GM10248 (cell line): ENCODE data around the gene IGSF11.

Source experiments
- CTCF ChIA-PET: fragments of 300-600 bp; sonication (Branson Sonifier 250); formaldehyde crosslinking; extraction: SDS; loops from one replicate; lab custom pipeline; 2021; ENCODE audit warnings: antibody characterized with exemption; lab: Yijun Ruan, JAX
- POLR2A ChIA-PET: fragments of 350-650 bp; sonication (Branson Sonifier 250); formaldehyde crosslinking; extraction: SDS; loops from one replicate; lab custom pipeline; 2020; ENCODE audit warnings: antibody characterized with exemption; lab: Yijun Ruan, JAX
- DNase-seq: peaks from one replicate; pipeline ENCODE4 v3.0.0; 2012; ENCODE audit errors: extremely low spot score
- TF ChIP-seq, protein P1 (sequence below): IDR thresholded peaks from 2 replicates; pipeline ENCODE4 v1.5.1; 2012; ENCODE audit warnings: mild to moderate bottlenecking, low read depth; ENCODE audit errors: extremely low read depth, missing control alignments, control extremely low read depth

The IGSF11 gene

DNA sequence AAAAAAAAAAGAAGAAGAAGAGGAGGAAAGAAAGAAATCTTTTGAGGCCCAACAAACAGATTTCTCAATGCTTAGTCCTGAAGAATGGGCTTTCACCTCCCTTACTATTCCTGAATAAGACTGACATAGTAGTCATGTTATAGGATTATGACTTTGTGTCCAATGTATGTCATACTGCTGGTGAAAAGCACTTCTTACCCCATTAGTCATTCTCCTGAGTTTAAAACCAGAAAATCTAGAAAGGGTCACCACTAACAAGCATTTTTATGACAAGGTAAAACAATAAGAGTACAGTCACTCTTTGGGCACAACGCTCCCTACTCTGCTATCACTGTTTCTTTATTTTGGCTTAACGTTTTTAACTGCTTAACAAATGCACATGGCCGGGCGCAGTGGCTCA, 88.2 kb downstream of the IGSF11 start:
- POLR2A ChIA-PET, result no interaction called here
- DNase-seq, result no peak
- CTCF ChIA-PET, result no interaction called here
- TF ChIP-seq, protein P1, sequence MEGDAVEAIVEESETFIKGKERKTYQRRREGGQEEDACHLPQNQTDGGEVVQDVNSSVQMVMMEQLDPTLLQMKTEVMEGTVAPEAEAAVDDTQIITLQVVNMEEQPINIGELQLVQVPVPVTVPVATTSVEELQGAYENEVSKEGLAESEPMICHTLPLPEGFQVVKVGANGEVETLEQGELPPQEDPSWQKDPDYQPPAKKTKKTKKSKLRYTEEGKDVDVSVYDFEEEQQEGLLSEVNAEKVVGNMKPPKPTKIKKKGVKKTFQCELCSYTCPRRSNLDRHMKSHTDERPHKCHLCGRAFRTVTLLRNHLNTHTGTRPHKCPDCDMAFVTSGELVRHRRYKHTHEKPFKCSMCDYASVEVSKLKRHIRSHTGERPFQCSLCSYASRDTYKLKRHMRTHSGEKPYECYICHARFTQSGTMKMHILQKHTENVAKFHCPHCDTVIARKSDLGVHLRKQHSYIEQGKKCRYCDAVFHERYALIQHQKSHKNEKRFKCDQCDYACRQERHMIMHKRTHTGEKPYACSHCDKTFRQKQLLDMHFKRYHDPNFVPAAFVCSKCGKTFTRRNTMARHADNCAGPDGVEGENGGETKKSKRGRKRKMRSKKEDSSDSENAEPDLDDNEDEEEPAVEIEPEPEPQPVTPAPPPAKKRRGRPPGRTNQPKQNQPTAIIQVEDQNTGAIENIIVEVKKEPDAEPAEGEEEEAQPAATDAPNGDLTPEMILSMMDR, result no peak

DNA sequence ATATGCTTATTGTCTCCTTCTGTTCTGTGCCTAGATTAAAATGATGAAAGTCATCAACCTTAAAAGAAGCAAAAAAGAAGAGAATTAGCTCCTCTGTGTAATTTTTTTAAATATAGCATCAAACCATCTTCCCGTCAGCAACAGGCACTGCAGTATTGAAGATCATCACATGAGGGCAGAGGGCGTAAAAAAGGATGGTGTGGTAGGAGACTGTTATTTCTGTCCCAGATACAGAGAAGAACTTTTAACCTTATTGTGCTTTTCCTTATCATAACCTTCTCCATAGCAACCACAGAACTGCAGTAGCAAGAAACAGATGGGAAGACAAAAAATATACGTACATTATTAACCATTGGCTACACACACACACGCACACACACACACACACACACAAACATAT, 88.8 kb downstream of the IGSF11 start:
- no peak for DNase-seq
- ChIA-PET CTCF (no interaction called here), POLR2A (no interaction called here)
- TF ChIP-seq, protein P1, result no peak

DNA sequence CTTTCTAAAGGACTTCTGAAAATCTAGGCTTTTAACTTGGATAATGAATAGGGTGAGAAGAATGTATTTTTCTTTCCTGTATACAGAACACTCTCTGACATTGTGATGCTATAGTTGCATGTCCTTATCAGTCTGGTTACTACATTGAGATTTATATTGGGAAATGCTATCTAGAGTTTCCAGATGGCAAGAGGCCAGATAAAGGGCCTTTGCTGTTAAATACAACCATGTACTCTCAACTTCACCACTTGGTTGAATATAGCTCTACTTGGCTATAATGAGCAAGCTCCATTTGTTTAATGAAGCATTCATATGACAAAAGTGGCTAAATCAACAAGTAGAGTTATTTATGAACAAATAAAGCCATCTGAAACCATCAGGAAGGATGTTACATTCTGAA, 91.0 kb downstream of the IGSF11 start:
- ChIA-PET CTCF (interaction anchor here (1.1 to 1.2 kb wide), 2 partner anchors 9 to 13 kb away, joined by 3 read pairs; no protein-coding TSS in a partner anchor), POLR2A (no interaction called here)
- no peak for DNase-seq
- TF ChIP-seq, protein P1, result no peak

DNA sequence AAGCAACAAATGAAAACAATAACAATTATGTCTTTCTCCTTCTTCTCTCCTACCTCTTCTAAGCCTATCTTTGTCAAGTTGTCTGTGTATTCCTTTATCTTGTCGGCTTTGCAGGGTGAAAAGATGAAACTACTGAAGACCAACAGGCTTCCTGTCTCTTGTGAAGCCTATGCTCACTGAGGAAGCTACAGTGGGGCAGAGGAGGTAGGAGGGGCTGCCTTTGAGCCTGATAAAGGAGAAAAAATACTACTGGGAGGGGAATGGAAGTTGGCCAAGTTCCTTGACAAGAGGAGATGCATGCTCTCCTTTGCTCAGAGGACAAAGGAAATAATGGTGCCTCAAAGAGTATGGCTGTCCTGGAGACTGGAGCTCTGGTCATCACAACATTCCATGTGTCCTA, 92.0 kb downstream of the IGSF11 start:
- TF ChIP-seq, protein P1, result no peak
- ChIA-PET POLR2A (no interaction called here), CTCF (interaction anchor here (1.1 kb wide), 1 partner anchor 13 kb away, joined by 3 read pairs; no protein-coding TSS in a partner anchor)
- DNase-seq, result no peak

DNA sequence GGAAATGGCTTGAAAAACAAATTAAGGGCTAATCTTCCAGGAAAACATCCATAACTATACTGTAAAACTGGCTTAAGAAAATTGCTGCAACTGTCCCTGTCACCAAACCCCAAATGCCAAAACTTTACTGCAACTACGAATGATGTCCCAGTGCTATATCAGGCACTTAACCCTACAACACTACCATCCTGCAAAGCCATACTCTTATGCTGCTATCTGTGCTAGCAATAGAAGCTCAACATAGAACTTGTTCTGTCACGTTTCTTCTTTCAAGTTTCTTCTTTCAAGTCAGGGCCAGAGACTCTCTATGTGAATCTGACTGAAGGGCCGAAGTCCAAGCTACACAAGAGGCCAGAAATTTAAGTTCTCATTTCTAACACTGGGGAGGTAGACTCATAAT, 92.5 kb downstream of the IGSF11 start:
- TF ChIP-seq, protein P1, result no peak
- CTCF ChIA-PET, result interaction anchor here (1.1 kb wide), 1 partner anchor 14 kb away, joined by 3 read pairs; no protein-coding TSS in a partner anchor
- POLR2A ChIA-PET, result no interaction called here
- DNase-seq, result no peak

DNA sequence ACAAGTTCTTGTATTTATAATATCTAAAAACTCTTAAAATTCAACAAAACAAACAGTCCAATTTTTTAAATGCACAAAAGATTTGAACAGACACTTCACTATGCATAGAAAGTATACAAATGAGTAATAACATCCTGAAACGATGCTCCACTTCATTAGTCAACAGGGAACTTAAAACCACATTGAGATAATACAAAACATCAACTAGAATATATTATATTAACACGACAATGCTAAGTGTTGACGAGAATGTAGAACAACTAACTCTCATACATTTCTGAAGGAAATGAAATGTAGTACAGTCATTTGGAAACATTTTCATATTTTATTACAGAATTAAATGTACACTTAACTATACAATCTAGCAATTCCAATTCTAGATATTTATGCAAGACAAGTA, 93.4 kb downstream of the IGSF11 start:
- POLR2A ChIA-PET, result no interaction called here
- DNase-seq, result no peak
- CTCF ChIA-PET, result no interaction called here
- TF ChIP-seq, protein P1, result no peak
